Naive thymus-derived CD4-positive, alpha-beta T cell (primary cell): ENCODE measurements around the gene LIMS1. TPM values are rescaled to one million over a fixed set of nuclear protein-coding genes. Genes with fewer than 3 reads are reported as not detected.
A peak's percentile ranks its signal among the peaks of the same experiment; 100 is the strongest.

Experiments
- ATAC-seq: fragments of 150-1000 bp; cut with Tn5 transposase; 2 replicates; pipeline ENCODE4 v1.10.0; 2021; ENCODE audit warnings: mild to moderate bottlenecking, moderate library complexity
- CTCF ChIA-PET: fragments of 350-600 bp; sonication (Branson Sonifier 250); formaldehyde crosslinking; loops from one replicate; lab custom pipeline; 2021; ENCODE audit warnings: antibody characterized with exemption; lab: Charles Lee
- POLR2A ChIA-PET: fragments of 350-600 bp; sonication (Branson Sonifier 250); formaldehyde crosslinking; loops from one replicate; lab custom pipeline; 2021; ENCODE audit warnings: antibody characterized with exemption, inconsistent platforms; lab: Charles Lee
- DNase-seq, 9 donors: peaks; one replicate each; pipeline versions ENCODE4 v3.0.0 to v3.0.0-alpha.2; 2020 to 2022; ENCODE audit warnings: mixed read lengths in 1 of 9
- H3K27ac ChIP-seq: one replicate; pipeline ENCODE4 v1.7.0; 2013; ENCODE audit warnings: mild to moderate bottlenecking, low read depth, low read length, moderate library complexity
- H3K27me3 ChIP-seq, 2 donors: one replicate each; pipeline ENCODE4 v1.7.0; 2013; ENCODE audit warnings: low read length in 2 of 2, mild to moderate bottlenecking in 2 of 2, moderate library complexity in 2 of 2; ENCODE audit not compliant: control insufficient read depth in 2 of 2, insufficient read depth in 2 of 2
- H3K36me3 ChIP-seq, 3 experiments: 1 replicate in 2 of 3; 2 replicates in 1 of 3; pipeline ENCODE4 v1.7.0; 2013; ENCODE audit warnings: low read length in 3 of 3, mild to moderate bottlenecking in 3 of 3, moderate library complexity in 1 of 3; ENCODE audit not compliant: insufficient read depth in 3 of 3, control insufficient read depth in 2 of 3
- H3K4me1 ChIP-seq, 2 donors: one replicate each; pipeline ENCODE4 v1.7.0; 2013; ENCODE audit warnings: low read length in 2 of 2, mild to moderate bottlenecking in 2 of 2, moderate library complexity in 1 of 2; ENCODE audit not compliant: control insufficient read depth in 2 of 2, insufficient read depth in 2 of 2
- H3K4me3 ChIP-seq: 2 replicates; pipeline ENCODE4 v1.7.0; 2013; ENCODE audit warnings: mild to moderate bottlenecking, low read length
- H3K9me3 ChIP-seq, 3 experiments: 1 replicate in 2 of 3; 2 replicates in 1 of 3; pipeline ENCODE4 v1.7.0; 2013; ENCODE audit warnings: low read length in 3 of 3; ENCODE audit not compliant: control insufficient read depth in 2 of 3
- H3K27ac Mint-ChIP-seq, 9 donors: one replicate each; pipeline ENCODE4 v1.8.0; 2020 to 2022; ENCODE audit warnings: mixed read lengths in 9 of 9, mild to moderate bottlenecking in 8 of 9, moderate library complexity in 5 of 9, inconsistent platforms in 2 of 9
- H3K27me3 Mint-ChIP-seq, 5 donors: one replicate each; pipeline ENCODE4 v1.8.0; 2021 to 2022; ENCODE audit warnings: mixed read lengths in 5 of 5, mild to moderate bottlenecking in 1 of 5
- H3K36me3 Mint-ChIP-seq, 5 donors: one replicate each; pipeline ENCODE4 v1.8.0; 2020 to 2022; ENCODE audit warnings: mixed read lengths in 5 of 5, mild to moderate bottlenecking in 3 of 5, inconsistent platforms in 1 of 5
- H3K4me1 Mint-ChIP-seq, 7 donors: one replicate each; pipeline ENCODE4 v1.8.0; 2020 to 2022; ENCODE audit warnings: mixed read lengths in 7 of 7, mild to moderate bottlenecking in 3 of 7, inconsistent platforms in 1 of 7
- H3K4me3 Mint-ChIP-seq, 10 donors: one replicate each; pipeline ENCODE4 v1.8.0; 2020 to 2022; ENCODE audit warnings: mild to moderate bottlenecking in 10 of 10, mixed read lengths in 10 of 10, moderate library complexity in 6 of 10, inconsistent platforms in 2 of 10
- H3K9me3 Mint-ChIP-seq, 11 donors: one replicate each; pipeline ENCODE4 v1.8.0; 2020 to 2022; ENCODE audit warnings: mixed read lengths in 11 of 11, mild to moderate bottlenecking in 4 of 11, inconsistent platforms in 1 of 11, moderate library complexity in 1 of 11
- intact Hi-C, 2 donors: fragments of 100-400 bp; cut with micrococcal nuclease; formaldehyde crosslinking; loops; one replicate each; pipeline ENCODE4 v1.15.1; 2023
- polyA plus RNA-seq, 2 donors: library from polyadenylated mRNA; unstranded; fragments of 300-500 nt; fragmentation: Illumina TruSeq; gene quantifications; one replicate each; pipeline ENCODE4 v1.2.3, GENCODE V29; 2021
- total RNA-seq, 6 experiments: library from RNA in 5 of 6; stranded (reverse) in 5 of 6; gene quantifications; 1 replicate in 5 of 6; 2 replicates in 1 of 6; pipeline ENCODE4 v1.2.3 and lab custom pipeline; 2021 to 2026

The LIMS1 gene
- total and polyA plus RNA-seq, 7 experiments from 2014 or later, result 25.3 to 75.3 (median 53.5) TPM

- no peaks in the 10 kb centered on the region for H3K9me3 ChIP-seq
- CTCF ChIA-PET, result no interaction called here
- H3K27me3 ChIP-seq, result no peaks in the 10 kb centered on the region
- POLR2A ChIA-PET, result interaction anchor here (1.5 kb wide), 1 partner anchor 18 kb away, joined by 3 read pairs; no protein-coding TSS in a partner anchor
- peaks cover 10 to 14% of the 10 kb centered on the region in 2 donors for H3K4me1 ChIP-seq
- H3K27ac Mint-ChIP-seq, result peak overlapping the region in 7 of 9 donors; percentile 3 to 83 (median 42)
- ATAC-seq (no peak), DNase-seq (no peak)
- no peak overlapping the region for H3K4me3 ChIP-seq
- no peaks in the 10 kb centered on the region for H3K27me3 Mint-ChIP-seq
- no peaks in the 10 kb centered on the region for H3K36me3 ChIP-seq
- no peak overlapping the region for H3K27ac ChIP-seq
- H3K9me3 Mint-ChIP-seq, result no peaks in the 10 kb centered on the region
- peaks cover 0 to 29% (median 0%) of the 10 kb centered on the region in 5 donors for H3K36me3 Mint-ChIP-seq
- H3K4me3 Mint-ChIP-seq, result peak overlapping the region in 2 of 10 donors; percentile 10 to 11
- intact Hi-C loops, result loop anchor here in 1 of 2 donors (1.0 kb wide), 1 partner anchor 10 kb away; no protein-coding TSS in a partner anchor
- H3K4me1 Mint-ChIP-seq, result peaks cover 35 to 79% (median 75%) of the 10 kb centered on the region in 7 donors
These were observed 98.3 kb downstream of the LIMS1 start for GRCh38 chr2:108632332-108633160.

- no peak overlapping the region for H3K4me3 Mint-ChIP-seq
These were observed 99.1 kb downstream of the LIMS1 start for GRCh38 chr2:108633409-108633808.

GRCh38 chr2:108634011-108634410, 99.7 kb downstream of the LIMS1 start:
- CTCF ChIA-PET, result interaction anchor here (1.0 to 5.6 kb wide), 6 partner anchors 8 to 28 kb away, joined by 3 to 136 read pairs (median 6); no protein-coding TSS in a partner anchor
- Histone ChIP-seq H3K36me3 (no peaks in the 10 kb centered on the region), H3K27ac (no peak overlapping the region), H3K27me3 (no peaks in the 10 kb centered on the region), H3K4me3 (no peak overlapping the region), H3K9me3 (no peaks in the 10 kb centered on the region), H3K4me1 (peaks cover 5 to 9% of the 10 kb centered on the region in 2 donors)
- Mint-ChIP-seq H3K4me1 (peaks cover 25 to 74% (median 64%) of the 10 kb centered on the region in 7 donors), H3K27ac (peak overlapping the region in 7 of 9 donors; percentile 22 to 82 (median 60)), H3K27me3 (no peaks in the 10 kb centered on the region), H3K36me3 (peaks cover 0 to 24% (median 0%) of the 10 kb centered on the region in 5 donors), H3K9me3 (no peaks in the 10 kb centered on the region), H3K4me3 (peak overlapping the region in 1 of 10 donors; percentile 25)
- DNase-seq (no peak), ATAC-seq (no peak)
- intact Hi-C loops, result no loop called here
- POLR2A ChIA-PET, result interaction anchor here (0.6 to 3.0 kb wide), 6 partner anchors 11 to 25 kb away, joined by 3 to 11 read pairs (median 4); no protein-coding TSS in a partner anchor

More at GRCh38 chr2:108633409-108633808, 99.1 kb downstream of the LIMS1 start:
- H3K9me3 Mint-ChIP-seq, result no peaks in the 10 kb centered on the region
- no peak for ATAC-seq
- intact Hi-C loops, result no loop called here
- Histone ChIP-seq H3K4me1 (peaks cover 5 to 14% of the 10 kb centered on the region in 2 donors), H3K9me3 (no peaks in the 10 kb centered on the region), H3K27ac (no peak overlapping the region), H3K36me3 (no peaks in the 10 kb centered on the region), H3K4me3 (no peak overlapping the region), H3K27me3 (no peaks in the 10 kb centered on the region)
- H3K27ac Mint-ChIP-seq, result peak overlapping the region in 4 of 9 donors; percentile 28 to 83 (median 61)
- H3K36me3 Mint-ChIP-seq, result peaks cover 0 to 24% (median 0%) of the 10 kb centered on the region in 5 donors
- ChIA-PET CTCF (interaction anchor here (1.0 to 5.6 kb wide), 5 partner anchors 9 to 27 kb away, joined by 3 to 136 read pairs (median 7); no protein-coding TSS in a partner anchor), POLR2A (interaction anchor here (0.6 to 2.0 kb wide), 3 partner anchors 11 to 16 kb away, joined by 3 to 7 read pairs (median 5); no protein-coding TSS in a partner anchor)
- no peak for DNase-seq
- H3K4me1 Mint-ChIP-seq, result peaks cover 29 to 78% (median 69%) of the 10 kb centered on the region in 7 donors
- no peaks in the 10 kb centered on the region for H3K27me3 Mint-ChIP-seq

GRCh38 chr2:108634576-108635160, 100.4 kb downstream of the LIMS1 start:
- peaks cover 3 to 4% of the 10 kb centered on the region in 2 donors for H3K4me1 ChIP-seq
- H3K27ac ChIP-seq, result no peak overlapping the region
- no peak overlapping the region for H3K4me3 Mint-ChIP-seq
- ATAC-seq, result no peak
- POLR2A ChIA-PET, result interaction anchor here (0.9 to 3.0 kb wide), 6 partner anchors 12 to 26 kb away, joined by 3 to 13 read pairs (median 6); no protein-coding TSS in a partner anchor
- intact Hi-C loops, result no loop called here
- no peaks in the 10 kb centered on the region for H3K9me3 ChIP-seq
- peaks cover 18 to 68% (median 57%) of the 10 kb centered on the region in 7 donors for H3K4me1 Mint-ChIP-seq
- no peaks in the 10 kb centered on the region for H3K27me3 Mint-ChIP-seq
- CTCF ChIA-PET, result interaction anchor here (1.3 to 5.6 kb wide), 6 partner anchors 9 to 37 kb away, joined by 3 to 136 read pairs (median 6); no protein-coding TSS in a partner anchor
- peak overlapping the region in 6 of 9 donors; percentile 22 to 82 (median 53) for H3K27ac Mint-ChIP-seq
- no peak overlapping the region for H3K4me3 ChIP-seq
- no peaks in the 10 kb centered on the region for H3K27me3 ChIP-seq
- peaks cover 0 to 19% (median 0%) of the 10 kb centered on the region in 5 donors for H3K36me3 Mint-ChIP-seq
- no peaks in the 10 kb centered on the region for H3K36me3 ChIP-seq
- no peaks in the 10 kb centered on the region for H3K9me3 Mint-ChIP-seq
- no peak for DNase-seq

- Mint-ChIP-seq H3K9me3 (no peaks in the 10 kb centered on the region), H3K36me3 (peaks cover 0 to 13% (median 0%) of the 10 kb centered on the region in 5 donors), H3K27ac (peak overlapping the region in 1 of 9 donors; percentile 35), H3K4me1 (peaks cover 15 to 69% (median 48%) of the 10 kb centered on the region in 7 donors), H3K4me3 (no peak overlapping the region), H3K27me3 (no peaks in the 10 kb centered on the region)
- Histone ChIP-seq H3K27ac (no peak overlapping the region), H3K9me3 (no peaks in the 10 kb centered on the region), H3K36me3 (no peaks in the 10 kb centered on the region), H3K27me3 (no peaks in the 10 kb centered on the region), H3K4me3 (no peak overlapping the region), H3K4me1 (no peaks in the 10 kb centered on the region)
- ATAC-seq, result no peak
- no peak for DNase-seq
- intact Hi-C loops, result loop anchor here (1.0 kb wide), 3 partner anchors 14 to 38 kb away; no protein-coding TSS in a partner anchor
- POLR2A ChIA-PET, result interaction anchor here (1.0 to 3.0 kb wide), 7 partner anchors 12 to 29 kb away, joined by 3 to 13 read pairs (median 6); no protein-coding TSS in a partner anchor
- CTCF ChIA-PET, result interaction anchor here (0.5 to 5.6 kb wide), 16 partner anchors 8 to 841 kb away, joined by 3 to 136 read pairs (median 4); no protein-coding TSS in a partner anchor
These were observed 101.5 kb downstream of the LIMS1 start for GRCh38 chr2:108635630-108636354.
